Lung (tissue), 12 donors: Measurements from ENCODE around the gene ACP1. TPM values are rescaled to one million over a fixed set of nuclear protein-coding genes. Genes with fewer than 3 reads are reported as not detected.

Source experiments
- ATAC-seq: fragments of 200-7000 bp; cut with Tn5 transposase; one replicate; pipeline ENCODE4 v1.9.1; 2020; ENCODE audit warnings: moderate number of reproducible peaks; ENCODE audit not compliant: insufficient read depth, low FRiP score
- DNase-seq, 3 donors: peaks; one replicate each; pipeline ENCODE4 v3.0.0-alpha.2; 2013 to 2017
- H3K27ac ChIP-seq, 2 donors: one replicate each; pipeline ENCODE4 v1.5.1; 2013; ENCODE audit warnings: mild to moderate bottlenecking in 2 of 2, moderate library complexity in 2 of 2, control low read depth in 1 of 2, inconsistent platforms in 1 of 2, low read depth in 1 of 2, low read length in 1 of 2
- H3K27me3 ChIP-seq, 3 donors: one replicate each; pipeline ENCODE4 v1.5.1; 2013; ENCODE audit warnings: low read length in 2 of 3; ENCODE audit not compliant: control insufficient read depth in 3 of 3, insufficient read depth in 3 of 3
- H3K36me3 ChIP-seq, 4 donors: one replicate each; pipeline ENCODE4 v1.5.1; 2013; ENCODE audit warnings: low read length in 4 of 4, mild to moderate bottlenecking in 1 of 4, moderate library complexity in 1 of 4; ENCODE audit not compliant: control insufficient read depth in 4 of 4, insufficient read depth in 4 of 4
- H3K4me1 ChIP-seq, 5 donors: one replicate each; pipeline ENCODE4 v1.5.1; 2013; ENCODE audit warnings: low read length in 5 of 5, mild to moderate bottlenecking in 2 of 5, moderate library complexity in 1 of 5; ENCODE audit not compliant: control insufficient read depth in 5 of 5, insufficient read depth in 5 of 5
- H3K4me3 ChIP-seq: one replicate; pipeline ENCODE4 v1.5.1; 2013; ENCODE audit warnings: mild to moderate bottlenecking, control low read depth, moderate library complexity
- H3K9ac ChIP-seq, 2 donors: one replicate each; pipeline ENCODE4 v1.5.1; 2013; ENCODE audit warnings: low read length in 2 of 2, control low read depth in 1 of 2; ENCODE audit not compliant: insufficient read depth in 1 of 2
- H3K9me3 ChIP-seq, 4 donors: one replicate each; pipeline ENCODE4 v1.5.1; 2013; ENCODE audit warnings: low read length in 3 of 4, mild to moderate bottlenecking in 1 of 4, moderate library complexity in 1 of 4; ENCODE audit not compliant: control insufficient read depth in 4 of 4, insufficient read depth in 3 of 4
- CTCF ChIP-seq: IDR thresholded peaks from 2 replicates; pipeline ENCODE4 v1.5.1; 2012; ENCODE audit warnings: mild to moderate bottlenecking; ENCODE audit errors: control extremely low read depth, extremely low read depth
- WGBS, 2 donors: extraction: QIAGEN DNeasy Blood & Tissue Kit; methylation state at CpG; one replicate each; pipeline ENCODE4 v1.1.7; 2013; 5-methylcytosine and 5-hydroxymethylcytosine counted together
- polyA plus RNA-seq, 2 donors: library from polyadenylated mRNA; stranded (reverse); fragments of 200-250 nt; gene quantifications; one replicate each; pipeline ENCODE4 v1.2.1, GENCODE V29; 2013
- total RNA-seq, 2 donors: library from RNA; depleted of rRNA in 1 of 2; stranded (reverse); fragments of >200 nt in 1 of 2; gene quantifications; one replicate each; pipeline ENCODE4 v1.2.1, GENCODE V29; 2014 to 2021
- donor health status: control.
- donor health status: control.
- donor health status: Bipolar disorder and iron deficiency.
- donor health status: healthy.
- donor health status: DM: yes; HTN: yes; CAD: no.

ACP1 gene
- total and polyA plus RNA-seq, 4 donors = 66.0 to 136 (median 75.0) TPM

DNA sequence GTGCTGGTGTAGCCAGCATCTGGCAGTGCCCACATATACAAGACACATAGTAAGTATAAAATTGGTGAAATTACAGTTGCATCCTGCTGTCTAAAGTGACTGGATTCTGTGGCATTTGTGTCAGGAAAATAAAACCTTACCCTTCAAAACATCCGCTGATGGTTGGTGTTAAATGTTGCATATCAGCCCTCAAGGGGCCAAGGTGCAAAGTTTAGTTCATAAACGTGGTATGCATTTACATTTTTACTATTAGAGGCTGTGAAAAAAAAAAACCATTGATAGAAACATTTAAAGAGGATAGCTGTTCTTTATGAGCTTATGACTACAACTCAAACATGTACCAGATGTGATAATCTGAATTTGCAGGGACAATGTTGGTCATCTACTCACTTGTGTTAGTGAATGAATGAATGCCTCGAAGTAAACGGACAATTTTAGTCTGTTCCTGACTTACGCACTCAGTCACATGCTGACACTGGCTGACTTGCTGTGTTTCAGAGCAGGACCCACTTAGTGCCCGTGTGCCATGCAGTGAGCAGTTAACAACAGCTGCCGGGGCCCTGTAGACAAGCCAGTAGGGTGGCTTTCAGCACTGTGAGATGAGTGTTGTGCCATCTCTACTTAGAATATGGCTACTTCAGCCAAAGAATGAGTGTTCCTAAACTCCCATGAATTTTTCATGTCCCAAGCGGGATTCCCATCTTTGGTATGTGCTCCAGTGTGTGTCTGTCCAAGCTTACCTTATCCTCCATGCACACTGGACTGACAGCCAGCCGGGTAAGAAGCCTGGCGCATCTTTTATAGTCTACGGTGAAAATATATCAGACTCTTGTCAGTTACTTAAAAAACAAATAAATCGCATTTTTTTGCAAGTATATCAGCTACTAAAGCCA is 17.9 kb downstream of the ACP1 start:
- Histone ChIP-seq H3K27me3 (peaks cover 0 to 19% (median 6%) of the 10 kb centered on the region in 3 donors), H3K4me1 (peaks cover 0 to 18% (median 3%) of the 10 kb centered on the region in 5 donors), H3K4me3 (no peak overlapping the region), H3K36me3 (peaks cover 14 to 19% (median 16%) of the 10 kb centered on the region in 4 donors), H3K9ac (no peak overlapping the region), H3K27ac (no peak overlapping the region), H3K9me3 (no peaks in the 10 kb centered on the region)
- DNase-seq (no peak), ATAC-seq (no peak)
- 93 to 94% methylated on average over 12 of the region's 12 CpGs for WGBS, 2 donors
- no peak for TF ChIP-seq CTCF

- Histone ChIP-seq H3K27me3 (peaks cover 5 to 19% (median 8%) of the 10 kb centered on the region in 3 donors), H3K4me1 (peaks cover 0 to 15% (median 6%) of the 10 kb centered on the region in 5 donors), H3K9me3 (no peaks in the 10 kb centered on the region), H3K4me3 (no peak overlapping the region), H3K9ac (no peak overlapping the region), H3K36me3 (peaks cover 10 to 11% (median 10%) of the 10 kb centered on the region in 4 donors), H3K27ac (no peak overlapping the region)
- TF ChIP-seq CTCF = no peak
- no peak for ATAC-seq
- 93 to 95% methylated on average over 4 of the region's 4 CpGs for WGBS, 2 donors
- no peak for DNase-seq
Measured at GRCh38 chr2:283996-284794, 19.4 kb downstream of the ACP1 start.

DNA sequence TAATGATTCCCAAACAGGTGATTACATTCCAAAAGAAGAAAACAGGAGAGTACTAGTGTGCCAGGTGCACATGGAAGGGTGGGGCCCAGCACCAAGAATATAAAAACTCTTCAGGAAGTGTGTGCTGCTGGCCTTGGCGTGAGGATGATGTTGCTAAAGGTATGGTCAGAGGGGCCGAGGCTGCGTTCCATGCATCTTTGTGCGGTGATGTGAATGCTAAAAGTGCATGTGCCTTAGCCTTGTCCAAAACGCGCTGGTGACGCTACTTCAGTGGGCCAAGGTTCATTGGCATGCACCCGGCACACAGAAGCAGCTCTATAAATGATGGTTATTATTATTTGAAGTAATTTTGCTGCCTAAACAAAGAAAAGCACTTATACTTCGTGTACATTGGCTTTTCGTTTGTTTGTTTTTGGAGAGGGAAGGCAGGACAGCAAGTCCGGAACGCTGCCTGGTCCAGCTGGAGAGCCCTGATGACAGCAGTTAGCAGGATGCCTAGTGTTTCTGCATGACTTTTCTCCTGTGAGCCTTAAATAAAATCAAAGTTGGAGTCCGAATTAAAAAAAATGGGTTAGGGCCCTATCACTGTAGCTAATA is 20.2 kb downstream of the ACP1 start:
- ATAC-seq = no peak
- 83 to 85% methylated on average over 13 of the region's 13 CpGs for WGBS, 2 donors
- H3K9ac ChIP-seq = no peak overlapping the region

More for the DNA sequence above, 20.2 kb downstream of the ACP1 start:
- Histone ChIP-seq H3K36me3 (peaks cover 7 to 10% (median 8%) of the 10 kb centered on the region in 4 donors), H3K9me3 (no peaks in the 10 kb centered on the region), H3K4me3 (no peak overlapping the region), H3K27ac (no peak overlapping the region), H3K4me1 (peaks cover 0 to 20% (median 7%) of the 10 kb centered on the region in 5 donors), H3K27me3 (peaks cover 6 to 21% (median 9%) of the 10 kb centered on the region in 3 donors)
- TF ChIP-seq CTCF = no peak
- no peak for DNase-seq
